Measurements from ENCODE around the gene NOXA1. TPM values are rescaled to one million over a fixed set of nuclear protein-coding genes. Genes with fewer than 3 reads are reported as not detected.
A peak's percentile ranks its signal among the peaks of the same experiment; 100 is the strongest.

The NOXA1 gene
- total and polyA plus RNA-seq, 4 donors, result 1.3 to 3.6 (median 2.4) TPM

DNA sequence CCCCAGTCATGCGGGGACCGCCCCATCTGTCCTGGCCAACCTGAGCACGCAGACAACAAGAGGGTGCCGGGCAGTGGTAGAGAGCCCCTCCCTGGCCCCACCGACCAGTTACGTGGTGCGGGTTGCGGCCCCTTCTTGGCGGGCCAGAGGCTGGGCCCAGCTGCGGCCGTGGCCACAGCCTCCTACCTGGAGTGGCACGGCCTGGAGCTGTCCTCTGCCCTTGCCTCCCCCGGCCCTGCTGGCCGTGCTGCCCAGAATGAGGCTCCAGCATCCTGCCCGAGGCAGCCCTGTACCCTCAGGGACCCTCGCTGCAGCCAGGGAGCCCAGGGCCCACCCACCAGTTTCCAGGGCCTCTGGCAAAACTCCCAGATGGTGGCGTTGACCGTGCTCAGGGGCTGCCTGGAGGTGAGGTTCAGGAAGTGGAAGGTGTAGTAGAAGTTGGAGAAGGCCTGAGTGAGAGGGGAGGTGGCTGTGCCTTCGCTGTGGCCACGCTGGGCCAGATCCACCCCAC is 12.2 kb downstream of the NOXA1 start:
- 87% methylated on average over 20 of the region's 20 CpGs for WGBS
- H3K9me3 ChIP-seq (ENCODE audit: control insufficient read depth in 4 of 4, low read length in 3 of 4), result no peaks in the 10 kb centered on the region
- TF ChIP-seq, protein P1, sequence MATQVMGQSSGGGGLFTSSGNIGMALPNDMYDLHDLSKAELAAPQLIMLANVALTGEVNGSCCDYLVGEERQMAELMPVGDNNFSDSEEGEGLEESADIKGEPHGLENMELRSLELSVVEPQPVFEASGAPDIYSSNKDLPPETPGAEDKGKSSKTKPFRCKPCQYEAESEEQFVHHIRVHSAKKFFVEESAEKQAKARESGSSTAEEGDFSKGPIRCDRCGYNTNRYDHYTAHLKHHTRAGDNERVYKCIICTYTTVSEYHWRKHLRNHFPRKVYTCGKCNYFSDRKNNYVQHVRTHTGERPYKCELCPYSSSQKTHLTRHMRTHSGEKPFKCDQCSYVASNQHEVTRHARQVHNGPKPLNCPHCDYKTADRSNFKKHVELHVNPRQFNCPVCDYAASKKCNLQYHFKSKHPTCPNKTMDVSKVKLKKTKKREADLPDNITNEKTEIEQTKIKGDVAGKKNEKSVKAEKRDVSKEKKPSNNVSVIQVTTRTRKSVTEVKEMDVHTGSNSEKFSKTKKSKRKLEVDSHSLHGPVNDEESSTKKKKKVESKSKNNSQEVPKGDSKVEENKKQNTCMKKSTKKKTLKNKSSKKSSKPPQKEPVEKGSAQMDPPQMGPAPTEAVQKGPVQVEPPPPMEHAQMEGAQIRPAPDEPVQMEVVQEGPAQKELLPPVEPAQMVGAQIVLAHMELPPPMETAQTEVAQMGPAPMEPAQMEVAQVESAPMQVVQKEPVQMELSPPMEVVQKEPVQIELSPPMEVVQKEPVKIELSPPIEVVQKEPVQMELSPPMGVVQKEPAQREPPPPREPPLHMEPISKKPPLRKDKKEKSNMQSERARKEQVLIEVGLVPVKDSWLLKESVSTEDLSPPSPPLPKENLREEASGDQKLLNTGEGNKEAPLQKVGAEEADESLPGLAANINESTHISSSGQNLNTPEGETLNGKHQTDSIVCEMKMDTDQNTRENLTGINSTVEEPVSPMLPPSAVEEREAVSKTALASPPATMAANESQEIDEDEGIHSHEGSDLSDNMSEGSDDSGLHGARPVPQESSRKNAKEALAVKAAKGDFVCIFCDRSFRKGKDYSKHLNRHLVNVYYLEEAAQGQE (IDR thresholded peaks at IDR 0.05), result no peak
- no peak for TF ChIP-seq TAF1 (conservative IDR thresholded peaks at IDR 0.05)
- no peak for TF ChIP-seq RXRA (IDR thresholded peaks at IDR 0.05)
- no peak for TF ChIP-seq SP1 (IDR thresholded peaks at IDR 0.05)
- no peak for TF ChIP-seq EGR1 (IDR thresholded peaks at IDR 0.05; ENCODE audit: low read depth in 2 of 2)
- TF ChIP-seq, protein P2, sequence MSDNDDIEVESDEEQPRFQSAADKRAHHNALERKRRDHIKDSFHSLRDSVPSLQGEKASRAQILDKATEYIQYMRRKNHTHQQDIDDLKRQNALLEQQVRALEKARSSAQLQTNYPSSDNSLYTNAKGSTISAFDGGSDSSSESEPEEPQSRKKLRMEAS (IDR thresholded peaks at IDR 0.05), result no peak
- TF ChIP-seq YY1 (IDR thresholded peaks at IDR 0.05), result no peak
- TF ChIP-seq, protein P3, sequence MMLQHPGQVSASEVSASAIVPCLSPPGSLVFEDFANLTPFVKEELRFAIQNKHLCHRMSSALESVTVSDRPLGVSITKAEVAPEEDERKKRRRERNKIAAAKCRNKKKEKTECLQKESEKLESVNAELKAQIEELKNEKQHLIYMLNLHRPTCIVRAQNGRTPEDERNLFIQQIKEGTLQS (IDR thresholded peaks at IDR 0.05), result no peak
- no peak for TF ChIP-seq FOXA1 (IDR thresholded peaks at IDR 0.05)
- H3K36me3 ChIP-seq (ENCODE audit: control insufficient read depth in 4 of 4, insufficient read depth in 3 of 4, low read depth in 1 of 4, low read length in 3 of 4), result no peaks in the 10 kb centered on the region
- no peak overlapping the region for H3K4me3 ChIP-seq (ENCODE audit: low read depth in 1 of 3, low read length in 3 of 3)
- peaks cover 0 to 4% (median 0%) of the 10 kb centered on the region in 4 donors for H3K4me1 ChIP-seq (ENCODE audit: control insufficient read depth in 4 of 4, insufficient read depth in 4 of 4, low read length in 3 of 4)
- H3K27me3 ChIP-seq (ENCODE audit: control insufficient read depth in 4 of 4, insufficient read depth in 4 of 4, low read length in 3 of 4), result no peaks in the 10 kb centered on the region
- DNase-seq (ENCODE audit: low spot score), result no peak
- H3K27ac ChIP-seq (ENCODE audit: low read depth in 1 of 2, low read length in 2 of 2), result no peak overlapping the region
- H3K9ac ChIP-seq (ENCODE audit: low read depth in 1 of 2, low read length in 2 of 2), result no peak overlapping the region

DNA sequence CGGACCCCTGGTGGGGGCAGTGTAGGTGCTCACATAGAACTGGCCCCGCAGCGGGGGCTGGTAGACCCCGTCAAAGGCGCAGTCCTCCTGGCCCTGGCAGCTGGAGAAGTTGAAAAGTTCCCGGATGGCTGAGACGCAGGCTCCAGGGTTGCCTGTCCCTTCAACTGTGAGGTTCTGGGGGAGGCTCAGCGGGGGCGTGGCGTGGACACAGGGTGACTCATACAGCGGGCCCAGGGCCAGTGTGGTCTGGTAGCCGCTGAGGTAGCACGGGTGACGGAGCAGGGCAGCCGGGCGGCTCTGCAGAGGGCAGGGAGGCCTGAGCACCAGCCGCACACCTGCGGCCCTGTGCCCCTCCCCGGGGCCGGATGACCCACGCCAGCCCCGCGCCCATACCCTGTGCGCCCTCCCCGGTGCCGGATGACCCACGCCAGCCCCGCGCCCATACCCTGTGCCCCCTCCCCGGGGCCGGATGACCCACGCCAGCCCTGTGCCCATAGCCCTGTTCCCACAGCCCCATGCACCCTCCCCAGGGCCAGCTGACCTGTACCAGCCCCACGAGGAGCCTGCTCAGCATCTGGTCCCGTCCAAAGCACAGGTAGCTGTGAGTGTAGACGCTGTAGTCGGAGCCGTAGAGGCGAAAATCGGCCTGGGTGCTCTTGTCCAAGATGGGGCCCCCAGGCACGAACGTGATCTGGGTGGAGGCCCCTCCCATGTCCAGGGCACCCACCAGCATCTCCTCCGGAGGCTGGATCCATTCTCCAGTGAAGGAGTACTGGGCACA is 13.0 kb downstream of the NOXA1 start:
- no peaks in the 10 kb centered on the region for H3K27me3 ChIP-seq (ENCODE audit: control insufficient read depth in 4 of 4, insufficient read depth in 4 of 4, low read length in 3 of 4)
- no peak for TF ChIP-seq GABPA (IDR thresholded peaks at IDR 0.05 in 1 of 2, conservative IDR thresholded peaks at IDR 0.05 in 1 of 2)
- peak in 1 of 2 donors; percentile 38 for TF ChIP-seq JUND (IDR thresholded peaks at IDR 0.05)
- no peak for TF ChIP-seq FOXA1 (IDR thresholded peaks at IDR 0.05)
- no peaks in the 10 kb centered on the region for H3K36me3 ChIP-seq (ENCODE audit: control insufficient read depth in 4 of 4, insufficient read depth in 3 of 4, low read depth in 1 of 4, low read length in 3 of 4)
- H3K9ac ChIP-seq (ENCODE audit: low read depth in 1 of 2, low read length in 2 of 2), result no peak overlapping the region
- WGBS, result 81% methylated on average over 42 of the region's 42 CpGs
- no peak for DNase-seq (ENCODE audit: low spot score)
- H3K27ac ChIP-seq (ENCODE audit: low read depth in 1 of 2, low read length in 2 of 2), result no peak overlapping the region
- peaks cover 0 to 4% (median 0%) of the 10 kb centered on the region in 4 donors for H3K4me1 ChIP-seq (ENCODE audit: control insufficient read depth in 4 of 4, insufficient read depth in 4 of 4, low read length in 3 of 4)
- H3K4me3 ChIP-seq (ENCODE audit: low read depth in 1 of 3, low read length in 3 of 3), result no peak overlapping the region
- no peaks in the 10 kb centered on the region for H3K9me3 ChIP-seq (ENCODE audit: control insufficient read depth in 4 of 4, low read length in 3 of 4)

DNA sequence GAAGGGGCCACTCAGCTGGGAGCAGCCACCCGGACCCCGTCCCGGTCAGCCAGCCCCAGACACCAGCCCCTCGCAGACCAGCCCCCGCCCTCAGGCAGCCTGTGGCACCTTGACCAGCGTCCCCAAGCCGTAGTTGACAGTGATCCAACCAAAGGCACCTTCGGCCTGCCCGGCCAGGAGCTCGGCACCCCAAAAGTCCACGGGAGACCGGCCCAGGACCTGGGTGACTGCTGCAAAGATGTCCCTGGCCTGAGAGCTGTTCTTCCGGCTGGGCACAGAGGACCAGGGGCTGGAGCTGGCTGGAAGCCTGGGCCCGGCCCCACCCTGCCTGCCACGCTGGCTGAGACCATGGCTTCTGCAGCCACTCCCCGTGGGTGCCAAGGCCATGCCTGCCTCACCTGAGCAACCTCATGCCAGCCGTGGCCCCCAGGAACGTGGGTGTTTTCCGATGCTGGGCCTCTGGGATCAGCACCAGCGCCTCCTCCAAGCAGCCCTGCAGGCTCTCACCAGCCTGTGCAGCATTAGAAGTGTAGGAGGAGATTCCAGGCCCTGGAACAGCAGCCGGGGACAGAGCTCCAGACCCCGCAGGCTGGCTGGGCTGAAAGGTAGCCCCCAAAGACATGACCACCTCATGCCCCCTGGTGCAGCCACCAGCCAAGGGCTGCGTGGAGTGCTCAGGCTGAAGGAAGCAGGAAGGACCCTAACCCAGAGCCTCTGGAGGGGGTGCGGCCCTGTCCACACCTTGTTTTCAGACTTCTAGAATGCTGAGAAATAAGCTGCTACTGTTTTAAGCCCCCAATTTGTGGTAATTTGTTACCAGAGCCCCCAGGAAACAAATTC is 13.8 kb downstream of the NOXA1 start:
- peaks cover 2 to 7% (median 2%) of the 10 kb centered on the region in 4 donors for H3K4me1 ChIP-seq (ENCODE audit: control insufficient read depth in 4 of 4, insufficient read depth in 4 of 4, low read length in 3 of 4)
- no peaks in the 10 kb centered on the region for H3K27me3 ChIP-seq (ENCODE audit: control insufficient read depth in 4 of 4, insufficient read depth in 4 of 4, low read length in 3 of 4)
- DNase-seq (ENCODE audit: low spot score), result no peak
- H3K9ac ChIP-seq (ENCODE audit: low read depth in 1 of 2, low read length in 2 of 2), result no peak overlapping the region
- no peaks in the 10 kb centered on the region for H3K9me3 ChIP-seq (ENCODE audit: control insufficient read depth in 4 of 4, low read length in 3 of 4)
- H3K4me3 ChIP-seq (ENCODE audit: low read depth in 1 of 3, low read length in 3 of 3), result no peak overlapping the region
- 80% methylated on average over 24 of the region's 24 CpGs for WGBS
- TF ChIP-seq, protein P4, sequence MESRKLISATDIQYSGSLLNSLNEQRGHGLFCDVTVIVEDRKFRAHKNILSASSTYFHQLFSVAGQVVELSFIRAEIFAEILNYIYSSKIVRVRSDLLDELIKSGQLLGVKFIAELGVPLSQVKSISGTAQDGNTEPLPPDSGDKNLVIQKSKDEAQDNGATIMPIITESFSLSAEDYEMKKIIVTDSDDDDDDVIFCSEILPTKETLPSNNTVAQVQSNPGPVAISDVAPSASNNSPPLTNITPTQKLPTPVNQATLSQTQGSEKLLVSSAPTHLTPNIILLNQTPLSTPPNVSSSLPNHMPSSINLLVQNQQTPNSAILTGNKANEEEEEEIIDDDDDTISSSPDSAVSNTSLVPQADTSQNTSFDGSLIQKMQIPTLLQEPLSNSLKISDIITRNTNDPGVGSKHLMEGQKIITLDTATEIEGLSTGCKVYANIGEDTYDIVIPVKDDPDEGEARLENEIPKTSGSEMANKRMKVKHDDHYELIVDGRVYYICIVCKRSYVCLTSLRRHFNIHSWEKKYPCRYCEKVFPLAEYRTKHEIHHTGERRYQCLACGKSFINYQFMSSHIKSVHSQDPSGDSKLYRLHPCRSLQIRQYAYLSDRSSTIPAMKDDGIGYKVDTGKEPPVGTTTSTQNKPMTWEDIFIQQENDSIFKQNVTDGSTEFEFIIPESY (IDR thresholded peaks at IDR 0.05), result no peak
- TF ChIP-seq, protein P3 (IDR thresholded peaks at IDR 0.05), result no peak
- TF ChIP-seq HNF4A (conservative IDR thresholded peaks at IDR 0.05), result no peak
- TF ChIP-seq, protein P5, sequence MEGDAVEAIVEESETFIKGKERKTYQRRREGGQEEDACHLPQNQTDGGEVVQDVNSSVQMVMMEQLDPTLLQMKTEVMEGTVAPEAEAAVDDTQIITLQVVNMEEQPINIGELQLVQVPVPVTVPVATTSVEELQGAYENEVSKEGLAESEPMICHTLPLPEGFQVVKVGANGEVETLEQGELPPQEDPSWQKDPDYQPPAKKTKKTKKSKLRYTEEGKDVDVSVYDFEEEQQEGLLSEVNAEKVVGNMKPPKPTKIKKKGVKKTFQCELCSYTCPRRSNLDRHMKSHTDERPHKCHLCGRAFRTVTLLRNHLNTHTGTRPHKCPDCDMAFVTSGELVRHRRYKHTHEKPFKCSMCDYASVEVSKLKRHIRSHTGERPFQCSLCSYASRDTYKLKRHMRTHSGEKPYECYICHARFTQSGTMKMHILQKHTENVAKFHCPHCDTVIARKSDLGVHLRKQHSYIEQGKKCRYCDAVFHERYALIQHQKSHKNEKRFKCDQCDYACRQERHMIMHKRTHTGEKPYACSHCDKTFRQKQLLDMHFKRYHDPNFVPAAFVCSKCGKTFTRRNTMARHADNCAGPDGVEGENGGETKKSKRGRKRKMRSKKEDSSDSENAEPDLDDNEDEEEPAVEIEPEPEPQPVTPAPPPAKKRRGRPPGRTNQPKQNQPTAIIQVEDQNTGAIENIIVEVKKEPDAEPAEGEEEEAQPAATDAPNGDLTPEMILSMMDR (IDR thresholded peaks at IDR 0.05; ENCODE audit: low read depth, low read length, missing input control), result no peak
- TF ChIP-seq NR2F2 (IDR thresholded peaks at IDR 0.05), result no peak
- no peaks in the 10 kb centered on the region for H3K36me3 ChIP-seq (ENCODE audit: control insufficient read depth in 4 of 4, insufficient read depth in 3 of 4, low read depth in 1 of 4, low read length in 3 of 4)
- no peak overlapping the region for H3K27ac ChIP-seq (ENCODE audit: low read depth in 1 of 2, low read length in 2 of 2)

Measured in liver (tissue), 9 donors.